ENCODE results near the gene NMRK1.

Gene NMRK1

DNA sequence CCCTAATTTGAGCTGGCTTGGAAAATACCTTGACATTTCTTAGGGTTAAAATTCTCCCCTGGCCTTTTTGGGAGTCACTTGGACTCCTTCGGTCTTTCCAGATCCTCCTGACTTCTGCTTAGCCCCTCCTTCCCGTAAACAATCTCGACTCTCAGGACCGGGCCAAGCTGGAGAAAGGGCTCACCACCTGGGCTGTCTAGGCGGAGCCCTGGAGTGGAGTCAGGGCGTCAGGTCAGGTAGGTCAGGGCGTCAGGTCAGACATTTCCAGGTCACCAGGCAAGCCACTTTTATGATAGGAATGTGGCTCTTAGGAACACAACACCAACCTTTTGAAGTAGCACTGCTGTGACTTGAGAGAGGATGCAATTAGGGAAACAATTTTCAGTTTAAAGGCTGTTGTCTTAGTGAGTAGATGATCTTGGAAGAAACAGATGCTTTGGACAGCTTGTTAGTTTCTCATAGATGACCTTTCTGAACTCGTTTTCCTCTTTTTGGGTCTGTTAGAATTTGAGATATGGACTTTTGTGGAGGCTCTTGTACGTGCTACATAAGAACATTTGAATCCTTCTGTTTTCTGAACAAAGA is 13.1 kb upstream of the NMRK1 start (continued):
- TF ChIP-seq, protein P1, sequence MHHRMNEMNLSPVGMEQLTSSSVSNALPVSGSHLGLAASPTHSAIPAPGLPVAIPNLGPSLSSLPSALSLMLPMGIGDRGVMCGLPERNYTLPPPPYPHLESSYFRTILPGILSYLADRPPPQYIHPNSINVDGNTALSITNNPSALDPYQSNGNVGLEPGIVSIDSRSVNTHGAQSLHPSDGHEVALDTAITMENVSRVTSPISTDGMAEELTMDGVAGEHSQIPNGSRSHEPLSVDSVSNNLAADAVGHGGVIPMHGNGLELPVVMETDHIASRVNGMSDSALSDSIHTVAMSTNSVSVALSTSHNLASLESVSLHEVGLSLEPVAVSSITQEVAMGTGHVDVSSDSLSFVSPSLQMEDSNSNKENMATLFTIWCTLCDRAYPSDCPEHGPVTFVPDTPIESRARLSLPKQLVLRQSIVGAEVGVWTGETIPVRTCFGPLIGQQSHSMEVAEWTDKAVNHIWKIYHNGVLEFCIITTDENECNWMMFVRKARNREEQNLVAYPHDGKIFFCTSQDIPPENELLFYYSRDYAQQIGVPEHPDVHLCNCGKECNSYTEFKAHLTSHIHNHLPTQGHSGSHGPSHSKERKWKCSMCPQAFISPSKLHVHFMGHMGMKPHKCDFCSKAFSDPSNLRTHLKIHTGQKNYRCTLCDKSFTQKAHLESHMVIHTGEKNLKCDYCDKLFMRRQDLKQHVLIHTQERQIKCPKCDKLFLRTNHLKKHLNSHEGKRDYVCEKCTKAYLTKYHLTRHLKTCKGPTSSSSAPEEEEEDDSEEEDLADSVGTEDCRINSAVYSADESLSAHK (tag by site-specific recombination; IDR thresholded peaks at IDR 0.05), result no peak
- no peak for TF ChIP-seq ZNF350 (tag by site-specific recombination; IDR thresholded peaks at IDR 0.05)

- TF ChIP-seq GLI4 (tag by site-specific recombination; IDR thresholded peaks at IDR 0.05) (no peak), SCRT2 (tag by site-specific recombination; IDR thresholded peaks at IDR 0.05) (no peak), ZNF843 (tag by site-specific recombination; IDR thresholded peaks at IDR 0.05) (no peak), ZNF518A (tag by site-specific recombination; conservative IDR thresholded peaks at IDR 0.05; ENCODE audit: low read depth) (no peak), ZNF639 (tag by site-specific recombination; IDR thresholded peaks at IDR 0.05) (no peak), ZNF660 (tag by site-specific recombination; IDR thresholded peaks at IDR 0.05) (no peak), ZNF544 (tag by site-specific recombination; IDR thresholded peaks at IDR 0.05) (no peak), ZNF19 (tag by site-specific recombination; IDR thresholded peaks at IDR 0.05; ENCODE audit: low read depth) (no peak), ZBTB10 (tag by site-specific recombination; IDR thresholded peaks at IDR 0.05) (no peak), ZNF473 (tag by site-specific recombination; IDR thresholded peaks at IDR 0.05) (no peak), ZNF837 (tag by site-specific recombination; IDR thresholded peaks at IDR 0.05) (no peak), ZNF792 (tag by site-specific recombination; IDR thresholded peaks at IDR 0.05) (no peak), ZFP3 (tag by site-specific recombination; IDR thresholded peaks at IDR 0.05; ENCODE audit: low read depth) (no peak), ZNF26 (tag by site-specific recombination; IDR thresholded peaks at IDR 0.05) (no peak), ZNF658 (tag by site-specific recombination; IDR thresholded peaks at IDR 0.05) (no peak), ZNF140 (tag by site-specific recombination; IDR thresholded peaks at IDR 0.05) (no peak)
- CTCF ChIA-PET, result no interaction called here
- H3K4me3 ChIP-seq (ENCODE audit: low read depth, low read length), result no peak overlapping the region
- no peak overlapping the region for H3K27ac ChIP-seq (ENCODE audit: extremely low read depth, low read depth, low read length)
- H3K4me1 ChIP-seq (ENCODE audit: control insufficient read depth, insufficient read depth, low read length), result no peaks in the 10 kb centered on the region
- H3K9me3 ChIP-seq (ENCODE audit: control insufficient read depth, insufficient read depth, low read depth, low read length), result no peaks in the 10 kb centered on the region
- POLR2A ChIA-PET, result no interaction called here
- no peaks in the 10 kb centered on the region for H3K36me3 ChIP-seq (ENCODE audit: control insufficient read depth in 2 of 2, insufficient read depth in 1 of 2, low read length in 2 of 2)
Measured at GRCh38 chr9:75096796-75097195, 8.8 kb upstream of the NMRK1 start.

Measured in HEK293 (cell line).